ENCODE measurements around the gene TBC1D30. TPM values are rescaled to one million over a fixed set of nuclear protein-coding genes. Genes with fewer than 3 reads are reported as not detected.

TBC1D30 gene
- total RNA-seq, 1 experiment from 2014 or later = 8.9 TPM

GRCh38 chr12:64813723-64814122, 10.7 kb upstream of the TBC1D30 start:
- POLR2A ChIA-PET = no interaction called here
- no peaks in the 10 kb centered on the region for H3K9me3 ChIP-seq (ENCODE audit: control insufficient read depth, insufficient read depth, low read depth, low read length)
- H3K27ac ChIP-seq (ENCODE audit: low read length) = no peak overlapping the region
- no peak for TF ChIP-seq POLR2AphosphoS5 (IDR thresholded peaks at IDR 0.05; ENCODE audit: low read depth, low read length)
- no peak for TF ChIP-seq CTCF (IDR thresholded peaks at IDR 0.05)
- TF ChIP-seq TCF7L2 (IDR thresholded peaks at IDR 0.05; ENCODE audit: low read depth, low read length) = no peak
- TF ChIP-seq REST (IDR thresholded peaks at IDR 0.05; ENCODE audit: insufficient read depth in 1 of 2, low read depth in 2 of 2, low read length in 1 of 2) = no peak
- no peak for TF ChIP-seq SIN3A (IDR thresholded peaks at IDR 0.05; ENCODE audit: borderline replicate concordance, insufficient read depth, low read depth, low read length)
- DNase-seq (ENCODE audit: low read depth, low spot score) (no peak), ATAC-seq (no peak)
- H3K27me3 ChIP-seq (ENCODE audit: control insufficient read depth, insufficient read depth, low read length) = no peaks in the 10 kb centered on the region
- BruUV-seq (replicated peaks) = no TSS peak
- in situ Hi-C loops (cut with HindIII; ENCODE audit: low pct_unique_long_range_greater_than_20kb, low sequenced_read_pairs) (no loop called here), intact Hi-C loops (cut with micrococcal nuclease; ENCODE audit: unreplicated experiment) (no loop called here)
- no peaks in the 10 kb centered on the region for H3K4me1 ChIP-seq (ENCODE audit: control insufficient read depth, insufficient read depth, low read length)
- CTCF ChIA-PET = no interaction called here
- no peak overlapping the region for H3K4me3 ChIP-seq (ENCODE audit: low read depth in 2 of 2, low read length in 2 of 2)
- H3K36me3 ChIP-seq (ENCODE audit: control insufficient read depth, insufficient read depth, low read length) = no peaks in the 10 kb centered on the region

- no peak for ATAC-seq
- Histone ChIP-seq H3K4me3 (ENCODE audit: low read depth in 2 of 2, low read length in 2 of 2) (no peak overlapping the region), H3K9me3 (ENCODE audit: control insufficient read depth, insufficient read depth, low read depth, low read length) (no peaks in the 10 kb centered on the region), H3K36me3 (ENCODE audit: control insufficient read depth, insufficient read depth, low read length) (no peaks in the 10 kb centered on the region), H3K4me1 (ENCODE audit: control insufficient read depth, insufficient read depth, low read length) (no peaks in the 10 kb centered on the region), H3K27me3 (ENCODE audit: control insufficient read depth, insufficient read depth, low read length) (no peaks in the 10 kb centered on the region), H3K27ac (ENCODE audit: low read length) (no peak overlapping the region)
- BruUV-seq (replicated peaks) = no TSS peak
- TF ChIP-seq REST (IDR thresholded peaks at IDR 0.05; ENCODE audit: insufficient read depth in 1 of 2, low read depth in 2 of 2, low read length in 1 of 2) = no peak
- TF ChIP-seq POLR2AphosphoS5 (IDR thresholded peaks at IDR 0.05; ENCODE audit: low read depth, low read length) = no peak
- intact Hi-C loops (cut with micrococcal nuclease; ENCODE audit: unreplicated experiment) (no loop called here), in situ Hi-C loops (cut with HindIII; ENCODE audit: low pct_unique_long_range_greater_than_20kb, low sequenced_read_pairs) (no loop called here)
- CTCF ChIA-PET = no interaction called here
- no peak for DNase-seq (ENCODE audit: low read depth, low spot score)
- POLR2A ChIA-PET = no interaction called here
Observed at GRCh38 chr12:64814432-64814831, 10.0 kb upstream of the TBC1D30 start.

Measured in Panc1 (cell line).